Effector CD8-positive, alpha-beta T cell (primary cell): ENCODE data around the gene TIMM22.
"Not testable (repeated sequence)": the region's sequence is repeated elsewhere in the genome, so short reads cannot be mapped to it uniquely, and the experiment has no call there.

Experiments
- DNase-seq: peaks from one replicate; lab custom pipeline; 2025; lab: John Stamatoyannopoulos, UW

Gene TIMM22

DNA sequence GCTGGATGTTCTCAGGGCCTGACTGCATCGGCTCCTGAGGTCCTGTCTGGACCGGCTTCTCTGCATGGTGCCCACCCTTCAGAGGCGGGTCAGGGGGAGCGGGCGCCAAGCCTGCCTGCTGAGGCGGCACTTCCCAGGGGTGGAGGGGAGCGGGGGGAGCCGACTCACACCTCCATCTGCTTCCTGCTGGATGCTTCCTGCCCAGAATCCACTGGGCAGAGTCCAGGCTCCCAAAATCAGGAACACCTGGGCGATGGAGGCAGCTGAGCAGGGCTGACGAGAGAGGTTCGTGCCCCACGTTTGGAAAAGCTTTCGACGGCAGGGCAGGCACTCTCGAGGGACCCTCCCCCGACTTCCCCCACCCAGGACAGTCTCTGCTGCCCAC is 42.2 kb downstream of the TIMM22 start:
- no peak for DNase-seq

DNA sequence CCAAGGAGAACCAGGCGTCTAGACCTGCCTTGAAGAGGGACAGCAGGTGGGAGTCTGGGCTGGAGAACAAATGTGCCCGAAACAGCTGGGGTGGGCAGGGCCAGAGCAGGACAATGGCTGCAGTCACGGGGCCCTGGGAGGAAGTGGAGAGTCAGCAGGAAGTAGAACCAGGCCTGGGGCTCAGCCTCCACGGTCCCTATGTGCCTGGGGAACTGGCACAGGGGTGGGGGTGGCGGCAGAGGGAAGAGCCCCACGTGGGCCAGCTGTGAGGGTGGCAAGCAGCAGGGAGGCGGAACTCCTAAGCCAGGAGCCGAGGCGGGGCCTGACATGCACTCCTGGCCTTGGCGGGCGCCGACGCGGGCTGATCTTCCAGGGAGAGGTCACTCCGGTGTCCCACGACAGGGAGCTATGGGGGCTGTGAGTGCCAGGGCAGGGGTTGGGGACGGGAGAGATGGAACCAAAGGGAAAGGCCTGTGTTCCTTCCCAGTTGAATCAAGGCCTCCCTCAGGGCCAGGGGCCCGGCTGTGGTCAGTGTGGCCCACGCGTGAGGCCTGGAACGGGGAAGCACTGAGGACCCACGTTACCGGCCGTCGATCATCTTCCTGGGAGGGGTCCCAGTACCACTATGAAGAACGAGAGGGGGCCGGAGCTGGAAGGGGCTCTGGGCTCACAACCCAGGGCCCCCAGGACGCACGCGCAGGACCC is 42.7 kb downstream of the TIMM22 start:
- DNase-seq: no peak

- no peak for DNase-seq
Measured at GRCh38 chr17:1040216-1040600, 43.3 kb downstream of the TIMM22 start.

DNA sequence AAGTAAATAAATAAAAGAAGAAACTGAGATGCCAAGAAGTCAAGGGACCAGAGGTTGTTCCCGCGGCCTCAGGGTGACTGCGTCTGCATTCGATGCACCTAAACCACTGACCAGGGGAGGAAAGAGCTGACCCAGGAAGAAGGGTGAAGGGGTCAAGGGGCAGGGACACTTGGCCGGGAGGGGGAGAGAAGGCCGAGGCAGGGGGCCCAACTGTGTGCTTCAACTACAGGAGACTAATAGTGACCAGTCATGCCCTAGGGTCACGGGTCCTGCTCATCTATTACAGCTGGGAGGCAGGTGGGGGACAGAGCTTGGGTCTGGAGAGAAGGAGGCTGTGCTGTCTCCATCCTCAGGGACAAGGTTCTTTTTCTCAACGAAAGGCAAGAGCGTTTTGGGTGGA is 44.8 kb downstream of the TIMM22 start:
- no peak for DNase-seq

GRCh38 chr17:1042486-1042885 is 45.6 kb downstream of the TIMM22 start:
- DNase-seq: no peak

GRCh38 chr17:1043601-1044251 is 46.8 kb downstream of the TIMM22 start:
- DNase-seq: no peak

- not testable (repeated sequence) for DNase-seq
Measured at GRCh38 chr17:1044387-1045009, 47.6 kb downstream of the TIMM22 start.

DNA sequence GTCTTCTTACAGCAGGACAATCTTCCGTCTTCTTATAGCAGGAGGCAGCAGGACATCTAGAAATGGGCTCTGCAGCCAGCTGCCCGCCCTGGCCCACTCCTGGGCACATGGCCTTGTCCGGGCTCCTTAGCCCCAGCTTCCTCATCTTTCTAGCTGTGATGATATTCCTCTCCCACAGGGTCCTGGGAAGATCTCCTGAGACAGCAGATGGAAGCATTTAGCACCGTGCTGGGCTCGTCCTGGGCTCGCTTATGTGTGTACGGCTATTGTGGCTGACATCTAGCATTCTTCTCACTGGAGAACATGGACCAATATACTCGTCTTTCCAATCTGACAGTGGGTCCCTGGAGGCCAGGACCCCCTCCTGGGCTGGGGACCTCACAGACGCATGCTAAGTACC is 48.5 kb downstream of the TIMM22 start:
- no peak for DNase-seq

- no peak for DNase-seq
Measured at GRCh38 chr17:1047177-1047878, 50.4 kb downstream of the TIMM22 start.

DNA sequence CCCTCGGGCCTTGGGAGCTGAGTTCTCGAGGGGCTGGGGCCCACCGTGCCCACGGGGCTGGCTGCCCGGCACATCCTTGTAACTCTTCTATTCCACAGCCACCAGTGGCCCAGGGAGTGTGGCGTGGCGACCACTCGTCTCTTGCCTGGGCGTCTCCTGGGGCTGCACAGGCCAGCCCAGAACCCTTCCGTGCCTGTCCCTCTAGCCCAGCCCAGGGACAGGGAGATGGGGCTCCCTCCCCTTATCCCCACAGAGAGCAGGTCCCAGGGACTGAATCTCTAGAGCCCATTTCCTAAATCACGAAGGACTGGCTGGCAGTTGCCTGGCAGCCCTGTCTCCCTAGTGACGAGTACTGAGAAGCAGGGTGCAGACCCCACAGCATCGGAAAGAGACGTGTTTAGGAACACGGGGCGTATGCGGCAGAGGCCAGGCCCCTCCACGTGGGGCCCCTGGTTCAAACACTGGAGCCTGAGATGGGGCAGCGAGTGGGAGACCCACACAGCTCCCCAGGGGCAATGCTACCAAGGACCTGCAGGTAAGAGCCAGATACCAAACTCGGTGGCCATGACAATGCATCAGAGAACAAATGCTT is 51.0 kb downstream of the TIMM22 start:
- no peak for DNase-seq

- DNase-seq: not testable (repeated sequence)
Measured at GRCh38 chr17:1048516-1049115, 51.7 kb downstream of the TIMM22 start.

DNA sequence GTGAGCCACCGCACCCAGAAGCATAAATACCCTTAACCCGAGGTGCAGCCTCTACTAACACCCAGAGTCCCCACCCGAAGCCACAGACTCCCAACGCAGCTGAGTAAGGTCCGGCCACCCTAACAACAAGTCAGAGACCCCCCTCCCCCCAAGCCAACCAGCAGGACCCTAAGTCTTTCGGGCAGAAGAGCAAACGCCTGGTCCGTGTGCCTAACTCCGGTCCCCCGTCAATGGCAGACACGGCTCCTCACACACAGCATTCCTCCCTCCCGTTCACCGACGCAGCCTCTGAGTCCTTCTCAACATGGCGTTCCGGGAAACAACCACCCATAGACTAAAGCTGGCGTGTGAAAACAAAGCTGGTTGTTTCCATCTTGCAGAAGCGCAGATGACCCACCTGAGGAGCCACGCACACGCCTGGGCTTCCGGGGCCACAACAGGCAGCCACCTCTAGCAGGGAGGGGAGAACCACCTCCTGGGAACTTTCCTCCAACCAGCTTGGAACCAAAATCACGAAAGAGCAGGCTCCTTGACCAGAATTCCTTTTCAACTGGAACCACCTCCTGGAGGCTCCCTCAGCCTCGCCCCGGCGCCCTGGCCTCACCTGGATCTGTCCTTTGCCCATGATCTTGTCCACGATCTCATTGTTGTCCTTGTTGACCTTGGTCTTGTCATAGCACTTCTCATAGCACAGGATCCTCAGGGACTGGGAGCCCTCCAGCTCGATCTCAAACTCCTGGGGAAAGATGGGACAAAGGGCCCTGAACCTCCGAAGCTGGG is 52.7 kb downstream of the TIMM22 start:
- DNase-seq: no peak

- DNase-seq: no peak
Measured at GRCh38 chr17:1050246-1050995, 53.5 kb downstream of the TIMM22 start.

GRCh38 chr17:1050996-1051925 is 54.3 kb downstream of the TIMM22 start:
- DNase-seq: no peak
